Gastroesophageal sphincter (tissue), 4 donors: ENCODE measurements around the gene USP25. TPM values are rescaled to one million over a fixed set of nuclear protein-coding genes. Genes with fewer than 3 reads are reported as not detected.

Source experiments
- ATAC-seq: fragments of 150-250 bp; one replicate; pipeline ENCODE4 v1.9.1; 2016; ENCODE audit warnings: mild to moderate bottlenecking, moderate library complexity
- H3K27ac ChIP-seq, 4 donors: fragments of 200-600 bp; sonication (generic) in 3 of 4; 1 replicate in 3 of 4; 2 replicates in 1 of 4; pipeline ENCODE4 v1.5.1; 2016 to 2019
- H3K27me3 ChIP-seq: fragments of 200-600 bp; sonication (generic); one replicate; pipeline ENCODE4 v1.5.1; 2019
- H3K36me3 ChIP-seq, 2 donors: fragments of 200-600 bp; sonication (generic); one replicate each; pipeline ENCODE4 v1.5.1; 2019; ENCODE audit warnings: control low read depth in 1 of 2
- H3K4me1 ChIP-seq, 3 donors: fragments of 200-600 bp; sonication (generic); 1 replicate in 2 of 3; 2 replicates in 1 of 3; pipeline ENCODE4 v1.5.1; 2016 to 2019; ENCODE audit warnings: control low read depth in 2 of 3
- H3K4me3 ChIP-seq, 2 donors: fragments of 200-600 bp; sonication (generic); one replicate each; pipeline ENCODE4 v1.5.1; 2019; ENCODE audit warnings: mild to moderate bottlenecking in 1 of 2, moderate library complexity in 1 of 2
- H3K9me3 ChIP-seq, 3 donors: fragments of 200-600 bp; sonication (generic); one replicate each; pipeline ENCODE4 v1.5.1; 2017 to 2019; ENCODE audit warnings: control low read depth in 2 of 3
- EP300 ChIP-seq: sonication (generic); formaldehyde crosslinking; IDR thresholded peaks from one replicate; pipeline ENCODE4 v1.6.1; 2017; ENCODE audit warnings: antibody characterized with exemption, mild to moderate bottlenecking
- POLR2A ChIP-seq, 2 donors: fragments of 450-650 bp; IDR thresholded peaks; one replicate each; pipeline ENCODE4 v1.6.1; 2017; ENCODE audit warnings: antibody characterized with exemption in 2 of 2, mild to moderate bottlenecking in 2 of 2, moderate library complexity in 1 of 2
- POLR2AphosphoS5 ChIP-seq: sonication (generic); formaldehyde crosslinking; IDR thresholded peaks from one replicate; pipeline ENCODE4 v1.6.1; 2017; ENCODE audit warnings: antibody characterized with exemption
- WGBS, 2 donors: methylation state at CpG; one replicate each; pipeline ENCODE4 v1.1.5; 2018; ENCODE audit warnings: low coverage in 1 of 2; 5-methylcytosine and 5-hydroxymethylcytosine counted together
- total RNA-seq, 4 donors: library from RNA; depleted of rRNA; stranded (reverse); fragments of >200 nt; gene quantifications; one replicate each; pipeline ENCODE4 v1.1.0, GENCODE V29; 2016
- TF ChIP-seq, protein P1 (sequence below), 4 experiments: fragments of 200-600 bp in 2 of 4; fragments of 450-650 bp in 2 of 4; sonication (generic) in 1 of 4; IDR thresholded peaks; one replicate each; pipeline ENCODE4 v1.5.1; 2017 to 2019; ENCODE audit warnings: antibody characterized with exemption in 4 of 4, mild to moderate bottlenecking in 2 of 4, moderate library complexity in 2 of 4

The USP25 gene
- total RNA-seq, 4 donors from 2014 or later = 51.2 to 77.3 (median 59.5) TPM

DNA sequence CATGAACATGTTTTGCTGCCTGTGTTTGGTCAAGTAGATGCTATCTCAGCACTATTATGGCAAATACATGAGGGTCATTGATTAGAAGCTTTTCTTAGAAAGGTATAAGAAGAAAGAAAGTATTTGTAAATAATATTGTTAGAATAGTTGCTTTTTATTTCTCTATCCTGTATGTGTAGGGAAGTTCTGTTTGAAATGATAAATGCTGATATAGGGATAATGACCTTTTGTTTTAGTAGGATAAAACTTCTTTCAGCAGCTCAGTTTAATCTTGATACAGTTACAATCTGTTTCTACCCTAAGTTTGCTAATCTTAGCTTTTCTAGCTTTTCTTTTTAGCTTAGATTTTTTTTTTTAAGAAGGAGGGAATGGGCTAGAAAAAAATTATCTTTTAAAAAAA, 63.3 kb downstream of the USP25 start:
- ATAC-seq = no peak
- H3K4me3 ChIP-seq = no peak overlapping the region

DNA sequence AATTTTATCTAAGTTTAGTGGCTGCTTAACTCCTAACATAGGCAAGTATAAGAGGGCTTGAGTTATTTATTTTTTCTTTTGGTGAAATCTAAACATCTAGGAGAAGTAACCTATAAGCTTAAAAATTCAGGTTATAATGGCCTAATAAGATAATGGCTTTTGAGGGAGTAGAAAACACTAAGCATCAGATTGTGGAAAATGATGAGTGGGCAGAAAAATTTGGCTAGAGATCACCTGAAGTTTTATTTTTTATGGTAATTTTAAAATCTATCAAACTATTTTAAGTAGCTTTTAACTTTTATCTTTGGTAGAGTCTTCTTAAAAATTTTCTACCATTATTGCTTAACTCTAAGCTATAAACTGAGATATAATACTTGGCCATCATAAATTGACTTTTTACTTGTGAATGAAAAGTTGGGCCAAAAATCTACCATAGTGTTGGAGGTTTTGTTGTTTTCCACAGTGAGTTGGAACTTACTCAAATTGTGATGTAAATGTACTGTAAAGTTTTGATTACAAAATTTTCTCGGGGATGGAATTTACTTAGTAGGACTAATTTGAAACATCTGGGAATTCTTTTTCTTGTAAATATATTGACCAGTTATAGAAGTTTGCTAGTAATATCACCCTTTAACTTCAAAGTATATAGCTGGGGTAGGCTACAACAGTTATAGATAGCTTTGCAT, 63.9 kb downstream of the USP25 start:
- no peaks in the 10 kb centered on the region for H3K36me3 ChIP-seq
- WGBS, 2 donors = 45 to 63% methylated on average over 1 of the region's 1 CpG
- H3K4me1 ChIP-seq = peaks cover 0 to 27% (median 4%) of the 10 kb centered on the region in 3 donors
- no peak overlapping the region for H3K4me3 ChIP-seq
- no peak overlapping the region for H3K27ac ChIP-seq
- no peaks in the 10 kb centered on the region for H3K9me3 ChIP-seq
- no peak for TF ChIP-seq POLR2AphosphoS5
- TF ChIP-seq POLR2A (IDR thresholded peaks at IDR 0.05) = no peak
- no peak for TF ChIP-seq EP300
- TF ChIP-seq, protein P1, sequence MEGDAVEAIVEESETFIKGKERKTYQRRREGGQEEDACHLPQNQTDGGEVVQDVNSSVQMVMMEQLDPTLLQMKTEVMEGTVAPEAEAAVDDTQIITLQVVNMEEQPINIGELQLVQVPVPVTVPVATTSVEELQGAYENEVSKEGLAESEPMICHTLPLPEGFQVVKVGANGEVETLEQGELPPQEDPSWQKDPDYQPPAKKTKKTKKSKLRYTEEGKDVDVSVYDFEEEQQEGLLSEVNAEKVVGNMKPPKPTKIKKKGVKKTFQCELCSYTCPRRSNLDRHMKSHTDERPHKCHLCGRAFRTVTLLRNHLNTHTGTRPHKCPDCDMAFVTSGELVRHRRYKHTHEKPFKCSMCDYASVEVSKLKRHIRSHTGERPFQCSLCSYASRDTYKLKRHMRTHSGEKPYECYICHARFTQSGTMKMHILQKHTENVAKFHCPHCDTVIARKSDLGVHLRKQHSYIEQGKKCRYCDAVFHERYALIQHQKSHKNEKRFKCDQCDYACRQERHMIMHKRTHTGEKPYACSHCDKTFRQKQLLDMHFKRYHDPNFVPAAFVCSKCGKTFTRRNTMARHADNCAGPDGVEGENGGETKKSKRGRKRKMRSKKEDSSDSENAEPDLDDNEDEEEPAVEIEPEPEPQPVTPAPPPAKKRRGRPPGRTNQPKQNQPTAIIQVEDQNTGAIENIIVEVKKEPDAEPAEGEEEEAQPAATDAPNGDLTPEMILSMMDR (IDR thresholded peaks at IDR 0.05) = no peak
- no peaks in the 10 kb centered on the region for H3K27me3 ChIP-seq
- ATAC-seq = no peak

More for the DNA sequence above, 63.3 kb downstream of the USP25 start:
- Histone ChIP-seq H3K9me3 (no peaks in the 10 kb centered on the region), H3K4me1 (peaks cover 0 to 26% (median 4%) of the 10 kb centered on the region in 3 donors), H3K27ac (no peak overlapping the region), H3K36me3 (no peaks in the 10 kb centered on the region), H3K27me3 (no peaks in the 10 kb centered on the region)
- TF ChIP-seq POLR2A (IDR thresholded peaks at IDR 0.05) (no peak), EP300 (no peak), POLR2AphosphoS5 (no peak)
- TF ChIP-seq, protein P1 (IDR thresholded peaks at IDR 0.05) = no peak

DNA sequence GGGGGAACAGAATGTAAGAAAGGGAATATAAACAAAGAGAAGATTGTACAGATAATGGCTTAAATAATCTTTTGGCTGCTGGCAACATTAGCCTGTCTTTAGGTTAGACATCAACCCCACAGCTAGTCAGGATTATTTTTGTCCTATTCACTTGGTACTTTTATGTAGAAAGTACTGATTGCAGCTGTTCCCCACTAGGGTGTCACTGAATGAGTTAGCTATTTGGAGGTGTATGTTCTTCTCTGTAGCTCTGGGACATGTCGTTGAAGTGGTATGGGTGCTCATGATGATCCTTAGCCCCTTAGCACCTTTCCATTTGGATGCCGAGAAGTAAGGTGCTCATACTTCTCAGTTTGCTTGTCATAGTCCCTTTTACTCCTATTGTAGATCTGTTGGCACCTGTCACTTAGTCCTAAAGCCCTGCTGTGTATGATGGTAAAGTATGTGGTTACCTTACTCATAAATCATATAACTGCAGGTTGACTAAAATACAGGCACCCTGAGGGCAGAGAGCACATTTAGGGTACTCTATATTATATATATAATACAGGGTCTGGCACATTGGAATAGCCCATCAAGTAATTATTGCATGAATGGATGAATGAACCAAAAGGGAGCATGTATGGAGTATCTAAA, 64.6 kb downstream of the USP25 start:
- no peaks in the 10 kb centered on the region for H3K27me3 ChIP-seq
- no peaks in the 10 kb centered on the region for H3K36me3 ChIP-seq
- H3K27ac ChIP-seq = no peak overlapping the region
- WGBS, 2 donors = 100% methylated on average over 2 of the region's 2 CpGs
- peaks cover 0 to 21% (median 0%) of the 10 kb centered on the region in 3 donors for H3K4me1 ChIP-seq
- H3K9me3 ChIP-seq = no peaks in the 10 kb centered on the region
- H3K4me3 ChIP-seq = no peak overlapping the region
- no peak for ATAC-seq
- TF ChIP-seq, protein P1 (IDR thresholded peaks at IDR 0.05) = no peak
- TF ChIP-seq POLR2AphosphoS5 = no peak

DNA sequence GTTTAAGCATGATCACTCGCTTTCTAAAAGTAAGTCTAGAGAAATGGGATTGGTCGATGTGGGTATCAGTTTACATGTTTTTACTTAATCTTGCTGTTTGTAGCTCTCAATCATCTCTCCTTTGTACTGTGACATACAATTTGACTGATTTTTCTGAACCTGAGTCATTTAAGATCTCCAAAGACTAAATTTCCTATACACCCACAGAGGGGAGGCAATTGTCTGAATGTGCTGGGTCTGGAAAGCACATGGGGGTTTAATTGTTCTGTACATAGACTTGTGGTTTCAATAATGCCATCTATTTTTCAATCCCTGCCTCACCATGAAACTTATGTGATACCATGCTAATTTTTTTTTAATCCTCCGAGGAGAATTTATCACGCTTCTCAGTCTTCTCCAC, 65.8 kb downstream of the USP25 start:
- peaks cover 0 to 22% (median 0%) of the 10 kb centered on the region in 3 donors for H3K4me1 ChIP-seq
- no peaks in the 10 kb centered on the region for H3K36me3 ChIP-seq
- H3K27me3 ChIP-seq = no peaks in the 10 kb centered on the region
- TF ChIP-seq POLR2AphosphoS5 (no peak), EP300 (no peak), POLR2A (IDR thresholded peaks at IDR 0.05) (no peak)
- TF ChIP-seq, protein P1 (IDR thresholded peaks at IDR 0.05) = no peak
- H3K27ac ChIP-seq = no peak overlapping the region
- ATAC-seq = no peak
- no peaks in the 10 kb centered on the region for H3K9me3 ChIP-seq
- H3K4me3 ChIP-seq = no peak overlapping the region
- 88 to 92% methylated on average over 4 of the region's 4 CpGs for WGBS, 2 donors
